NB4 (cell line): ENCODE data around the gene OSBPL8.

Source experiments
- DNase-seq: peaks from one replicate; pipeline ENCODE4 v3.0.0; 2010; ENCODE audit warnings: low read depth
- H3K4me3 ChIP-seq: one replicate; pipeline ENCODE4 v1.5.1; 2011; ENCODE audit warnings: mild to moderate bottlenecking, low read depth, low read length, moderate library complexity
- MYC ChIP-seq: IDR thresholded peaks from 2 replicates; pipeline ENCODE4 v1.6.1; 2011; ENCODE audit warnings: low read depth, low read length
- POLR2A ChIP-seq: IDR thresholded peaks from 2 replicates; pipeline ENCODE4 v1.6.1; 2011; ENCODE audit warnings: mild to moderate bottlenecking; ENCODE audit not compliant: insufficient read length; ENCODE audit errors: extremely low read depth
- TF ChIP-seq, protein P1 (sequence below): IDR thresholded peaks from 2 replicates; pipeline ENCODE4 v1.6.1; 2011; ENCODE audit warnings: low read depth, low read length
- TF ChIP-seq, protein P2 (sequence below): IDR thresholded peaks from one replicate; pipeline ENCODE4 v1.5.1; 2012; ENCODE audit warnings: low read depth, low read length

The OSBPL8 gene

DNA sequence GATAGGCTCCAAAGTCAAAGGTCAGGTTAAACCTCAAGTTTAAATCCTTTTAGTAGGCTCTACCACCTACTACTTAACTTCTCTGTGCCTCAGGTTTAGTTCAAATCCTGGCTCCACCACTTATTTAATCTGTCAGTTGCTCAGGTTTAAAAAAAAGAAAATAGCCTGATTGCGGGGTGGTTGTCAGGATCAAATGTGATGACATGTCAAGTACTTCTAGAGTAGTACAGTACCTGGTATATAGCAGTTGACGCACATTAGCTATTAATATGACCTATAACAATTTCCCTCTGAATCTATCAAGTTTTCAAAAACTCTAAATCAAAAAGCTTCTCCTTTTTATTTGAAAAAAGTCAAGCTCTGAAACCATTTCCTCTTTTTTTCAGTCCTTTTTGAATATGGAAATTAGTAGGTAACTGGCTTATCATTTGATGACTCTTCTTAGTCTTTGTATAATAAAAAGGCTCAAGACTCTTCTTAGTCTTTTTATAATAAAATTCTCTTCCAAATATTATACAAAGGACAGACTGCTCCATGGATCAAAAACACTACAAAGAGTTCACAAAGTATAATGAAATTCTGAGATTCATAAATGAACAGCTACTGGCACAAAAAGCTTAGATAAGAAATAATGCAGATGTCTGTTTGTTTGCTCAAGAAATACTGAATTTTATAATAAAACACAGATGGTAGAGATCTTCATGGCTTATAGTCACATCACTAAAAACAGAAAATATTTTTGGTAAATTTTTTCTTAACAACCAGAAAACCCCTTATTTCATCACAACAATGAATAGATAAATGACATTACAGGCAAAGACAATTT lies 5.0 kb downstream of the OSBPL8 start:
- DNase-seq: no peak
- H3K4me3 ChIP-seq: no peak overlapping the region
- TF ChIP-seq POLR2A: no peak
- TF ChIP-seq, protein P1, sequence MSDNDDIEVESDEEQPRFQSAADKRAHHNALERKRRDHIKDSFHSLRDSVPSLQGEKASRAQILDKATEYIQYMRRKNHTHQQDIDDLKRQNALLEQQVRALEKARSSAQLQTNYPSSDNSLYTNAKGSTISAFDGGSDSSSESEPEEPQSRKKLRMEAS: no peak
- no peak for TF ChIP-seq MYC
- TF ChIP-seq, protein P2, sequence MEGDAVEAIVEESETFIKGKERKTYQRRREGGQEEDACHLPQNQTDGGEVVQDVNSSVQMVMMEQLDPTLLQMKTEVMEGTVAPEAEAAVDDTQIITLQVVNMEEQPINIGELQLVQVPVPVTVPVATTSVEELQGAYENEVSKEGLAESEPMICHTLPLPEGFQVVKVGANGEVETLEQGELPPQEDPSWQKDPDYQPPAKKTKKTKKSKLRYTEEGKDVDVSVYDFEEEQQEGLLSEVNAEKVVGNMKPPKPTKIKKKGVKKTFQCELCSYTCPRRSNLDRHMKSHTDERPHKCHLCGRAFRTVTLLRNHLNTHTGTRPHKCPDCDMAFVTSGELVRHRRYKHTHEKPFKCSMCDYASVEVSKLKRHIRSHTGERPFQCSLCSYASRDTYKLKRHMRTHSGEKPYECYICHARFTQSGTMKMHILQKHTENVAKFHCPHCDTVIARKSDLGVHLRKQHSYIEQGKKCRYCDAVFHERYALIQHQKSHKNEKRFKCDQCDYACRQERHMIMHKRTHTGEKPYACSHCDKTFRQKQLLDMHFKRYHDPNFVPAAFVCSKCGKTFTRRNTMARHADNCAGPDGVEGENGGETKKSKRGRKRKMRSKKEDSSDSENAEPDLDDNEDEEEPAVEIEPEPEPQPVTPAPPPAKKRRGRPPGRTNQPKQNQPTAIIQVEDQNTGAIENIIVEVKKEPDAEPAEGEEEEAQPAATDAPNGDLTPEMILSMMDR: no peak

DNA sequence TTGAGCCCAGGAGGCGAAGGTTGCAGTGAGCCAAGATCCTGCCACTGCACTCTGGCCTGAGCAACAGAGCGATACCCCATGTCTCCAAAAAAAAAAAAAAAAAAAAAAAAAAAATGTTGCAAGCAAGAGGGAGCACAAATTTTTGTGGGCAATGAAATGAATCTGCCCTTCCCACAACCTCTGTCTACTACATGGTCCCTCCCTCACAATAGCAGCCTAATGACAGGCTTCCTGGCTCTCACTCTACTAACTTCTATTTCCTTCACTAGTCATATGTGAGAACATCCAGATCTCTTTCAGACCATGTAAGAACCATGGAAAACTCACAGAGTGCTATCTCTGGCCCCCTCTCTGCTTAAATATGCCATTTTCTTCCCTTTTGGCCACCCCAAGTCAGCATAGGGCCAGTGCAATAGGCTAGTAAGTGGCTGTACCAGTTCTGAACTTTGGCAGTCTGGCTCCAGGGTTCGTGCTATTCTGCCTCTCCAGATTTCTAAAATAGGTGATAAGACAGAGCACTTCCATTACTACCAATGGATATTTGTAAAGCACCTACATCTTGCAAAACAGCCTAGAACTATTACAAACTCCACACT lies 7.1 kb downstream of the OSBPL8 start:
- H3K4me3 ChIP-seq: no peak overlapping the region
- TF ChIP-seq POLR2A (no peak), MYC (no peak)
- TF ChIP-seq, protein P1: no peak
- TF ChIP-seq, protein P2: no peak
- no peak for DNase-seq

DNA sequence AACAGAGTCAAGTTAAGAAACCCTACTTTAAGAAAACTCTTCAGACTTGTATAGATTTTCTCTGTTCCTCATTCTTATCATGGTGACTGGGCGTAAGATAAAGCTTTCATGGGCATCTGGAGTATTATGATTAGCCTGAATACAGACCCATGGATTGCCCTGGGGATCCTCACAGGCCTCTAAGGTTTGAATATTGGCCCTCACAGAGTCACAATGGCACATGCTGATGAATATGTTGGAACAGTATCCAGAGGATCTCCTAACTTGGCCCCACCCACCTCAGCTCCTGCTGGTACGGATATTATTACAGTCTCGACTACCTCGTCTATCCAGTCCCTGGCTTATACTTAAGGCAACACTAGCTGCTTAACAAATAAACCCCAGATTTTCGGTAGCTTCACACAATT lies 8.1 kb downstream of the OSBPL8 start:
- TF ChIP-seq MYC (no peak), POLR2A (no peak)
- TF ChIP-seq, protein P2: no peak
- TF ChIP-seq, protein P1: no peak
- DNase-seq: no peak
- no peak overlapping the region for H3K4me3 ChIP-seq

DNA sequence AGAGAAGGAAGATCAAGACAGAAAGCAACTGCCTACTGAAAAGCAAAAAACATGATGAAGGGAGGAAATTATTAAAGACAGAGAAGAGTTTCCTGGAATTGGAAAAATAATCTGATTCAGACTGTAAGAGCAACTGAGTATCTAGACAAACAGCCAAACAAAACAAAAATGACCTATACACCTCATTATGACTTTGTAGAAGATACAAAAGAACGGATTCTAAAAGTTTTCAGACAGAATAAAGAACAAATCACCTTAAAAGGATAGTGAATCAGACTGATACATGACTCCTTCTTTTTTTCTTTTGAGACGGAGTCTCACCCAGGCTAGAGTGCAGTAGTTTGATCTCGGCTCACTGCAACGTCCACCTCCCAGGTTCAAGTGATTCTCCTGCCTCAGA lies 10.4 kb downstream of the OSBPL8 start:
- no peak for TF ChIP-seq MYC
- TF ChIP-seq, protein P2: no peak
- no peak for TF ChIP-seq POLR2A
- TF ChIP-seq, protein P1: no peak

DNA sequence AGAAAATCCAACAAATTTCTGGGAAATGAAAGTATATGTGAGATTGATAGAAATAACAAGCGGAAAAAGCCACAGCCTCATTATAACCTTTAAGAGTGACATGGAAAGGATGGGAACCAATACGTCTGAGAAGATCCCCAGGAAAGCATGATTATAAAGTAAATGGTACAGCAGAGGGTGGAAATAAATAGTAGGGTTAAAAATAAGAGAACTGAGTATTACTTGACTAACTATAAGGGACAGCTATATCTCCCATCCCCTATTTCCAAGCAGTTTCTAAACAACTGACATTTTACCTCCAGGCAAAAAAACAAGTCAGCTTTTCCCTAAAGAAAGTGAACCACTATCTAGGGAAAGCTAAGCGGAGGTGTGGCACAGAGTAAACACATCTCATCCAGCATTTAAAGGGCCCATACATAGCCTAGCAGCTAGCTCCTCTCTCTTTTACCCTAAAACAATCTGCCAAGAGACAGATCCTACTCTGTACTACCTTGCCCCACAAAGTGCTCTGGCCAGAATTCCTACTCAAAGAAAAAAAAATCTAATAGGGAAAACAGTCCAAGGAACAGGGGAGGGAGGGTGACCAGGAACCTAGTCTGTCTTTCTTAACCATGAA lies 11.2 kb downstream of the OSBPL8 start:
- no peak overlapping the region for H3K4me3 ChIP-seq
- no peak for DNase-seq
- TF ChIP-seq, protein P1: no peak
- TF ChIP-seq MYC (no peak), POLR2A (no peak)
- TF ChIP-seq, protein P2: no peak

More for the DNA sequence above, 10.4 kb downstream of the OSBPL8 start:
- H3K4me3 ChIP-seq: no peak overlapping the region
- DNase-seq: no peak
